ENCODE measurements around the gene KMT2A. TPM values are rescaled to one million over a fixed set of nuclear protein-coding genes. Genes with fewer than 3 reads are reported as not detected.

The KMT2A gene
- total and polyA plus RNA-seq, 10 of the 15 experiments (the other 5 are each of a cell fraction or from before 2014, with no cell fraction given): 6.1 to 56.9 (median 25.4) TPM

DNA sequence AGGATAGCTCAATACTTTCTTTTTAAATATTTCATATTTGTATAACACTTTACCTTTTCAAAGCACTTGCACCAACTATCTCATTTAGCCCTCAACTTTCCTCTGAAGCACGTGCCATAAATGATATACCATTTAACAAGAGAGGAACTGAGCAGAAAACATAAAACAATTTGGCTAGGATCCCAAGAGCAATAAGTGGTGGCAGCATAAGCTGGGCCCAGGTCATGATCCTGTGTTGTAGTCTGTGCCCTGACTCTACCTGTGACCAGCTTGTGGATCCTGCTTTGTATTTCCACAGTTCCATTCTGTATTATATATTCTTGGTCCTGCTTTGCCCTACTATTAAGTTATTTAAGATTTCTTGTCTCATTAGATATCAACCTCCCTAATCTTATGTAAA is 23.4 kb upstream of the KMT2A start:
- WGBS (ENCODE audit: insufficient coverage, insufficient replicate concordance, low lambda C conversion rate, missing lambda C conversion rate): 100% methylated on average over 1 of the region's 1 CpG
- intact Hi-C loops (cut with micrococcal nuclease; ENCODE audit: unreplicated experiment): no loop called here
- peaks cover 24% of the 10 kb centered on the region for H3K4me1 ChIP-seq (ENCODE audit: control insufficient read depth, insufficient read depth, low read length)
- SMC1A ChIA-PET (ENCODE audit: uncharacterized antibody, unreplicated experiment): interaction anchor here (0.9 kb wide), 1 partner anchor 23 kb away, joined by 4 read pairs; no protein-coding TSS in a partner anchor
- TF ChIP-seq, protein P1, sequence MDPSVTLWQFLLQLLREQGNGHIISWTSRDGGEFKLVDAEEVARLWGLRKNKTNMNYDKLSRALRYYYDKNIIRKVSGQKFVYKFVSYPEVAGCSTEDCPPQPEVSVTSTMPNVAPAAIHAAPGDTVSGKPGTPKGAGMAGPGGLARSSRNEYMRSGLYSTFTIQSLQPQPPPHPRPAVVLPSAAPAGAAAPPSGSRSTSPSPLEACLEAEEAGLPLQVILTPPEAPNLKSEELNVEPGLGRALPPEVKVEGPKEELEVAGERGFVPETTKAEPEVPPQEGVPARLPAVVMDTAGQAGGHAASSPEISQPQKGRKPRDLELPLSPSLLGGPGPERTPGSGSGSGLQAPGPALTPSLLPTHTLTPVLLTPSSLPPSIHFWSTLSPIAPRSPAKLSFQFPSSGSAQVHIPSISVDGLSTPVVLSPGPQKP (IDR thresholded peaks at IDR 0.05; ENCODE audit: low read depth, low read length): no peak
- peak; percentile 8; the same call in 1 of the 2 replicates for TF ChIP-seq SPI1 (IDR thresholded peaks at IDR 0.05; ENCODE audit: borderline replicate concordance, insufficient read depth, low read depth, low read length)
- FAIRE-seq: no peak
- no peaks in the 10 kb centered on the region for H3K27me3 ChIP-seq (replicated peaks in 1 of 2; ENCODE audit: control insufficient read depth in 2 of 2, insufficient read depth in 2 of 2, low read length in 1 of 2)
- ATAC-seq: no peak
- H3K27ac ChIP-seq (ENCODE audit: control insufficient read depth, insufficient read depth): no peak overlapping the region
- RAD21 ChIA-PET (ENCODE audit: unreplicated experiment): no interaction called here
- peaks cover 0 to 11% of the 10 kb centered on the region in 2 experiments; a peak in 2 of 4 replicates for H3K36me3 ChIP-seq (ENCODE audit: control insufficient read depth in 2 of 2, insufficient read depth in 2 of 2, low read length in 1 of 2)
- H3K4me3 ChIP-seq: no peak overlapping the region
- H4K20me1 ChIP-seq (ENCODE audit: control insufficient read depth, insufficient read depth): no peaks in the 10 kb centered on the region
- no peak overlapping the region for H3K4me2 ChIP-seq (ENCODE audit: control insufficient read depth, insufficient read depth)
- no peak overlapping the region for H2AFZ ChIP-seq (ENCODE audit: control insufficient read depth, low read depth, low read length)
- no peak overlapping the region for H3K9ac ChIP-seq (ENCODE audit: control insufficient read depth, insufficient read depth, low read length)
- BruUV-seq (replicated peaks): no TSS peak
- in situ Hi-C loops (cut with MboI): no loop called here
- no peaks in the 10 kb centered on the region; the same call in 1 of the 2 replicates for H3K79me2 ChIP-seq (ENCODE audit: control insufficient read depth, insufficient read depth, low read length)
- no peaks in the 10 kb centered on the region; the same call in 2 of the 3 replicates for H3K9me3 ChIP-seq (replicated peaks; ENCODE audit: control insufficient read depth, insufficient read depth, low read length)
- POLR2A ChIA-PET: interaction anchor here (1.3 kb wide), 1 partner anchor 26 kb away, joined by 3 read pairs; no protein-coding TSS in a partner anchor
- DNase-seq (ENCODE audit: low read depth, low spot score): no peak
- CTCF ChIA-PET: interaction anchor here (0.6 to 1.1 kb wide), 6 partner anchors 20 to 214 kb away, joined by 3 to 4 read pairs (median 3); no protein-coding TSS in a partner anchor

DNA sequence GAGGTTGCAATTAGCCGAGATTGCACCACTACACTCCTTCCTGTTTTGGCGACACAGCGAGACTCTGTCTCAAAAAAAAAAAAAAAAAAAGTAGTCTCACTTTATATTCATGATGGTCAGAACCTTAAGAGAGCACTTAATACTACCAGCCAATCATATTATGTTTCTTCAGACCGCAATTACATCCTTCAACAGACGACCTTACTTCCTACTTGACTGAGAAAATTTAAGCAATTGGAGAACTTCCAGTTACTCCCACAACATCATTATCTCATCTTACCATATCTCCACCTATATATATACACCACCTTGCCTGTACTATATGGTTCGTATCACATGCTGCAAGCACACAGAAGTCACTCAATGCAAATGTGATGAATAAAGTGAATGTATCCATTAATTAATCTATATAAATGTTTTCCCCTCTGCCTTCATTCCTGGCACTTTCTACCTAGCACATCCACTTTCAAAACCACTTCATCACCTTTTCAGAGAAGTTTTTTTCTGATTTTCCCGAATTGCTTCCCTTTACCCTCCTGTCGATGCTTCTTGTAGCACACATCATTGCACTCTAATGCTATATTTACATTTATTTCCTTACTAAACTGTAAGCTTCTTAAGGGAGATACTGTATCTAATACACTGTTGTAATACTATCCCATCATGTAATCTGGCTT is 21.1 kb upstream of the KMT2A start:
- no TSS peak for BruUV-seq (replicated peaks)
- in situ Hi-C loops (cut with MboI): no loop called here
- ChIA-PET RAD21 (ENCODE audit: unreplicated experiment) (no interaction called here), SMC1A (ENCODE audit: uncharacterized antibody, unreplicated experiment) (interaction anchor here (0.8 kb wide), 1 partner anchor 75 kb away, joined by 3 read pairs; no protein-coding TSS in a partner anchor), CTCF (interaction anchor here (1.0 kb wide), 1 partner anchor 8 kb away, joined by 3 read pairs; no protein-coding TSS in a partner anchor), POLR2A (no interaction called here)
- H3K79me2 ChIP-seq (ENCODE audit: control insufficient read depth, insufficient read depth, low read length): no peaks in the 10 kb centered on the region; the same call in 1 of the 2 replicates
- H3K27me3 ChIP-seq (replicated peaks in 1 of 2; ENCODE audit: control insufficient read depth in 2 of 2, insufficient read depth in 2 of 2, low read length in 1 of 2): no peaks in the 10 kb centered on the region
- no peak overlapping the region for H3K4me3 ChIP-seq
- FAIRE-seq (no peak), DNase-seq (ENCODE audit: low read depth, low spot score) (no peak), ATAC-seq (no peak)
- H3K27ac ChIP-seq (ENCODE audit: control insufficient read depth, insufficient read depth): no peak overlapping the region
- TF ChIP-seq, protein P1 (IDR thresholded peaks at IDR 0.05; ENCODE audit: low read depth, low read length): no peak
- TF ChIP-seq STAT1 (conservative IDR thresholded peaks at IDR 0.05) (no peak), CHD2 (IDR thresholded peaks at IDR 0.05; ENCODE audit: borderline replicate concordance, low read depth, low read length) (no peak), RB1 (IDR thresholded peaks at IDR 0.05; ENCODE audit: borderline replicate concordance) (no peak)
- peaks cover 13% of the 10 kb centered on the region for H3K4me1 ChIP-seq (ENCODE audit: control insufficient read depth, insufficient read depth, low read length)
- no peaks in the 10 kb centered on the region for H4K20me1 ChIP-seq (ENCODE audit: control insufficient read depth, insufficient read depth)
- H3K36me3 ChIP-seq (ENCODE audit: control insufficient read depth in 2 of 2, insufficient read depth in 2 of 2, low read length in 1 of 2): no peaks in the 10 kb centered on the region
- no peak overlapping the region for H3K9ac ChIP-seq (ENCODE audit: control insufficient read depth, insufficient read depth, low read length)
- no peaks in the 10 kb centered on the region; the same call in 2 of the 3 replicates for H3K9me3 ChIP-seq (replicated peaks; ENCODE audit: control insufficient read depth, insufficient read depth, low read length)
- H3K4me2 ChIP-seq (ENCODE audit: control insufficient read depth, insufficient read depth): no peak overlapping the region
- no peak overlapping the region for H2AFZ ChIP-seq (ENCODE audit: control insufficient read depth, low read depth, low read length)
- WGBS (ENCODE audit: insufficient coverage, insufficient replicate concordance, low lambda C conversion rate, missing lambda C conversion rate): 65% methylated on average over 8 of the region's 8 CpGs
- intact Hi-C loops (cut with micrococcal nuclease; ENCODE audit: unreplicated experiment): no loop called here
